WTC11 (cell line): Measurements from ENCODE around the gene FBLN5. TPM values are rescaled to one million over a fixed set of nuclear protein-coding genes. Genes with fewer than 3 reads are reported as not detected.

Source experiments
- ATAC-seq: fragments of 200-7000 bp; cut with Tn5 transposase; 2 replicates; pipeline ENCODE4 v1.10.0; 2021; ENCODE audit warnings: mild to moderate bottlenecking, moderate library complexity
- CTCF ChIA-PET: fragments of 300-600 bp; sonication (Branson Sonifier 250); formaldehyde crosslinking; loops from one replicate; lab custom pipeline; 2021; ENCODE audit warnings: antibody characterized with exemption; lab: Charles Lee
- POLR2A ChIA-PET: fragments of 350-600 bp; sonication (Branson Sonifier 250); formaldehyde crosslinking; loops from one replicate; lab custom pipeline; 2021; ENCODE audit warnings: antibody characterized with exemption; lab: Charles Lee
- DNase-seq: peaks from one replicate; pipeline ENCODE4 v3.0.0; 2021; ENCODE audit warnings: low spot score
- H3K27ac Mint-ChIP-seq: 2 replicates; pipeline ENCODE4 v1.8.0; 2021; ENCODE audit warnings: mixed read lengths
- H3K27me3 Mint-ChIP-seq: 2 replicates; pipeline ENCODE4 v1.8.0; 2021; ENCODE audit warnings: low read depth, mild to moderate bottlenecking, moderate library complexity, mixed read lengths
- H3K36me3 Mint-ChIP-seq: 2 replicates; pipeline ENCODE4 v1.8.0; 2021; ENCODE audit warnings: mixed read lengths
- H3K4me1 Mint-ChIP-seq: 2 replicates; pipeline ENCODE4 v1.8.0; 2022; ENCODE audit warnings: mixed read lengths
- H3K4me3 Mint-ChIP-seq: 2 replicates; pipeline ENCODE4 v1.8.0; 2021; ENCODE audit warnings: mild to moderate bottlenecking, moderate library complexity, mixed read lengths
- H3K9me3 Mint-ChIP-seq: 2 replicates; pipeline ENCODE4 v1.8.0; 2021; ENCODE audit warnings: mixed read lengths
- ATF1 ChIP-seq: sonication (generic); formaldehyde crosslinking; IDR thresholded peaks from 2 replicates; pipeline ENCODE4 v1.8.1; 2023; ENCODE audit warnings: mild to moderate bottlenecking, moderate library complexity, missing genetic modification reagents
- CREB1 ChIP-seq: sonication (generic); formaldehyde crosslinking; IDR thresholded peaks from 2 replicates; pipeline ENCODE4 v1.8.0; 2023; ENCODE audit warnings: mild to moderate bottlenecking, missing genetic modification reagents
- CREM ChIP-seq: sonication (generic); formaldehyde crosslinking; IDR thresholded peaks from 2 replicates; pipeline ENCODE4 v1.8.1; 2022; ENCODE audit warnings: mild to moderate bottlenecking, missing genetic modification reagents, moderate library complexity
- EMX1 ChIP-seq: fragments of 250-450 bp; sonication (Bioruptor Pico); IDR thresholded peaks from 2 replicates; pipeline ENCODE4 v1.8.0; 2021; ENCODE audit warnings: mild to moderate bottlenecking
- GABPB1 ChIP-seq: sonication (generic); formaldehyde crosslinking; IDR thresholded peaks from 2 replicates; pipeline ENCODE4 v1.8.1; 2023; ENCODE audit warnings: mild to moderate bottlenecking, missing genetic modification reagents
- GRHL2 ChIP-seq: fragments of 250-450 bp; sonication (Bioruptor Pico); IDR thresholded peaks from 2 replicates; pipeline ENCODE4 v1.8.0; 2022; ENCODE audit warnings: mild to moderate bottlenecking, moderate library complexity; ENCODE audit not compliant: insufficient replicate concordance, severe bottlenecking
- MYBL2 ChIP-seq: sonication (generic); formaldehyde crosslinking; IDR thresholded peaks from 2 replicates; pipeline ENCODE4 v1.8.1; 2023; ENCODE audit warnings: mild to moderate bottlenecking, moderate library complexity, missing genetic modification reagents
- NFATC4 ChIP-seq: fragments of 250-450 bp; sonication (Bioruptor Pico); IDR thresholded peaks from 2 replicates; pipeline ENCODE4 v1.9.0; 2021; ENCODE audit warnings: mild to moderate bottlenecking
- OVOL2 ChIP-seq: fragments of 250-450 bp; sonication (Bioruptor Pico); IDR thresholded peaks from 2 replicates; pipeline ENCODE4 v1.9.0; 2021; ENCODE audit warnings: mild to moderate bottlenecking, borderline replicate concordance
- RORB ChIP-seq: fragments of 250-450 bp; sonication (Bioruptor Pico); IDR thresholded peaks from 2 replicates; pipeline ENCODE4 v1.9.0; 2021; ENCODE audit warnings: mild to moderate bottlenecking
- SMAD4 ChIP-seq: sonication (generic); formaldehyde crosslinking; IDR thresholded peaks from 2 replicates; pipeline ENCODE4 v1.8.0; 2022; ENCODE audit warnings: mild to moderate bottlenecking, missing genetic modification reagents
- ZNF138 ChIP-seq: sonication (generic); formaldehyde crosslinking; conservative IDR thresholded peaks from 2 replicates; pipeline ENCODE4 v1.8.1; 2022; ENCODE audit warnings: mild to moderate bottlenecking, moderate library complexity, missing genetic modification reagents
- ZNF219 ChIP-seq: sonication (generic); formaldehyde crosslinking; IDR thresholded peaks from 2 replicates; pipeline ENCODE4 v1.8.0; 2023; ENCODE audit warnings: missing genetic modification reagents, mild to moderate bottlenecking, borderline replicate concordance
- ZNF232 ChIP-seq: sonication (generic); formaldehyde crosslinking; IDR thresholded peaks from 2 replicates; pipeline ENCODE4 v1.8.0; 2022; ENCODE audit warnings: mild to moderate bottlenecking, missing genetic modification reagents
- total RNA-seq: library from RNA; stranded (reverse); gene quantifications from 3 replicates; pipeline ENCODE4 v1.2.3, GENCODE V29; 2021
- TF ChIP-seq, protein P1 (sequence below): fragments of 250-450 bp; sonication (Bioruptor Pico); IDR thresholded peaks from 2 replicates; pipeline ENCODE4 v1.9.0; 2021; ENCODE audit warnings: mild to moderate bottlenecking
- TF ChIP-seq, protein P2 (sequence below): fragments of 250-450 bp; sonication (Bioruptor Pico); conservative IDR thresholded peaks from 2 replicates; pipeline ENCODE4 v1.9.0; 2021; ENCODE audit warnings: mild to moderate bottlenecking
- TF ChIP-seq, protein P3 (sequence below): sonication (generic); formaldehyde crosslinking; IDR thresholded peaks from 2 replicates; pipeline ENCODE4 v1.8.0; 2023; ENCODE audit warnings: missing genetic modification reagents
- TF ChIP-seq, protein P4 (sequence below): fragments of 250-450 bp; sonication (Bioruptor Pico); IDR thresholded peaks from 2 replicates; pipeline ENCODE4 v1.9.0; 2021; ENCODE audit warnings: mild to moderate bottlenecking
- TF ChIP-seq, protein P5 (sequence below): sonication (generic); formaldehyde crosslinking; IDR thresholded peaks from 2 replicates; pipeline ENCODE4 v1.8.0; 2023; ENCODE audit warnings: mild to moderate bottlenecking, missing genetic modification reagents
- TF ChIP-seq, protein P6 (sequence below): fragments of 250-450 bp; sonication (Bioruptor Pico); IDR thresholded peaks from 2 replicates; pipeline ENCODE4 v1.8.0; 2021; ENCODE audit warnings: mild to moderate bottlenecking
- TF ChIP-seq, protein P7 (sequence below): sonication (generic); formaldehyde crosslinking; IDR thresholded peaks from 2 replicates; pipeline ENCODE4 v1.8.0; 2022; ENCODE audit warnings: mild to moderate bottlenecking, missing genetic modification reagents
- TF ChIP-seq, protein P8 (sequence below): sonication (generic); formaldehyde crosslinking; IDR thresholded peaks from 2 replicates; pipeline ENCODE4 v1.8.0; 2022; ENCODE audit warnings: mild to moderate bottlenecking, missing genetic modification reagents

Gene FBLN5
- total RNA-seq, 1 experiment from 2014 or later: 4.0 TPM

DNA sequence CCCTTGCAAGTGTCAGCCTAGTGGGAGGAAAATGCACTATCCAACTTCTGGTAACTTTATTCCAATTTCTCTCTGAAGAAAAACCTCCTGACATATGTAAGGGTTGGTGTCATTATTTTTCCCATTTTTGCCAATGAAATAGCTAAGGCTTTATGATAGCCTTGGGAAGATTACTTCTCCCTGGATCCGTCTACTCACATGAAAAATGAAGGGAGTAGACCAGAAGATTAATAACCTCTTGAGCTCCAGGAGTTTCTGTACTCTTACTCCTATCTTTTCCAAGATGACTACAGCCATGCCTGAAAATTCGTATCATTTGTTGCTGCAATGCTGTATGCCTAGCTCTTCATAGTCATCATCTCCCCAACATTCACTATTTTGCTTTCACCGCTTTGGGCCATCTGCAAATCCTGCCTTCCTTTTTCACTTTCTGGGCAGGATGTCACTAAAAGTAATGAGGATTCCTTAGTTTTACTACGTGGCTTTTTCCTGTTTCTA is 98.9 kb downstream of the FBLN5 start:
- Mint-ChIP-seq H3K27me3 (no peaks in the 10 kb centered on the region; the same call in 1 of the 2 replicates), H3K27ac (no peak overlapping the region), H3K4me1 (peaks cover 5% of the 10 kb centered on the region; the same call in 1 of the 2 replicates), H3K4me3 (no peak overlapping the region), H3K36me3 (no peaks in the 10 kb centered on the region), H3K9me3 (no peaks in the 10 kb centered on the region)
- no peak for ATAC-seq
- TF ChIP-seq MYBL2 (CRISPR knock-in tag) (no peak), ZNF138 (no peak), SMAD4 (CRISPR knock-in tag) (no peak), GRHL2 (CRISPR knock-in tag) (no peak), ZNF232 (CRISPR knock-in tag) (no peak), OVOL2 (no peak), CREB1 (no peak)
- TF ChIP-seq, protein P1, sequence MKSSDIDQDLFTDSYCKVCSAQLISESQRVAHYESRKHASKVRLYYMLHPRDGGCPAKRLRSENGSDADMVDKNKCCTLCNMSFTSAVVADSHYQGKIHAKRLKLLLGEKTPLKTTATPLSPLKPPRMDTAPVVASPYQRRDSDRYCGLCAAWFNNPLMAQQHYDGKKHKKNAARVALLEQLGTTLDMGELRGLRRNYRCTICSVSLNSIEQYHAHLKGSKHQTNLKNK: no peak
- TF ChIP-seq, protein P2, sequence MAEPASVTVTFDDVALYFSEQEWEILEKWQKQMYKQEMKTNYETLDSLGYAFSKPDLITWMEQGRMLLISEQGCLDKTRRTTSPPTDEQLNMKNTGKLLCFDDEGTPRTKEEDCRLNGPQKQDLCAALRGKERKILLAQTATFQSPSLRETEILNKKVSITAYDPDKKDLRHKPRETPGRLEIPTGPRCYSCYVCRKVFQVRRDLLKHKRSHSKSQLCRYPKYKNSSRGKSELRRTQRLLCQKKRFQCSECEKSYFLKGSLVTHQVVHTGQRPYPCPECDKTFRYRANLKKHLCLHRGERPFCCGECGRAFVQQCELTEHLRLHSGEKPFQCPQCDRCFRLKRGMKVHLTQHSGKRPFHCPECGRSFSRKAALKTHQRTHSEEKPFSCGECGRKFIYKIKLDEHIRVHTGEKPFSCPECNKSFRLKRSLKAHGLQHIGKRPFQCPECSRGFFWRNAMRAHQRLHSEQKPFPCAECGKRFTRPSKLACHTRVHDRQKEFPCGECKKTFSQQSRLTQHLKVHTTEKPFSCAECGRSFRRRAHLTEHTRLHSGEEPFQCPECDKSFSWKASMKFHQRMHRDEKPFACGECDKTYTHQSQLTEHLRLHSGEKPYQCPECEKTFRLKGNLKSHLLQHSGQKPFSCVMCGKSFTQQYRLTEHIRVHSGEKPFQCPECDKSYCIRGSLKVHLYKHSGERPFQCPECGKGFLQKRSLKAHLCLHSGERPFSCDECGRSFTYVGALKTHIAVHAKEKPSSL (CRISPR knock-in tag): no peak
- TF ChIP-seq, protein P3, sequence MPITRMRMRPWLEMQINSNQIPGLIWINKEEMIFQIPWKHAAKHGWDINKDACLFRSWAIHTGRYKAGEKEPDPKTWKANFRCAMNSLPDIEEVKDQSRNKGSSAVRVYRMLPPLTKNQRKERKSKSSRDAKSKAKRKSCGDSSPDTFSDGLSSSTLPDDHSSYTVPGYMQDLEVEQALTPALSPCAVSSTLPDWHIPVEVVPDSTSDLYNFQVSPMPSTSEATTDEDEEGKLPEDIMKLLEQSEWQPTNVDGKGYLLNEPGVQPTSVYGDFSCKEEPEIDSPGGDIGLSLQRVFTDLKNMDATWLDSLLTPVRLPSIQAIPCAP: no peak
- TF ChIP-seq, protein P4, sequence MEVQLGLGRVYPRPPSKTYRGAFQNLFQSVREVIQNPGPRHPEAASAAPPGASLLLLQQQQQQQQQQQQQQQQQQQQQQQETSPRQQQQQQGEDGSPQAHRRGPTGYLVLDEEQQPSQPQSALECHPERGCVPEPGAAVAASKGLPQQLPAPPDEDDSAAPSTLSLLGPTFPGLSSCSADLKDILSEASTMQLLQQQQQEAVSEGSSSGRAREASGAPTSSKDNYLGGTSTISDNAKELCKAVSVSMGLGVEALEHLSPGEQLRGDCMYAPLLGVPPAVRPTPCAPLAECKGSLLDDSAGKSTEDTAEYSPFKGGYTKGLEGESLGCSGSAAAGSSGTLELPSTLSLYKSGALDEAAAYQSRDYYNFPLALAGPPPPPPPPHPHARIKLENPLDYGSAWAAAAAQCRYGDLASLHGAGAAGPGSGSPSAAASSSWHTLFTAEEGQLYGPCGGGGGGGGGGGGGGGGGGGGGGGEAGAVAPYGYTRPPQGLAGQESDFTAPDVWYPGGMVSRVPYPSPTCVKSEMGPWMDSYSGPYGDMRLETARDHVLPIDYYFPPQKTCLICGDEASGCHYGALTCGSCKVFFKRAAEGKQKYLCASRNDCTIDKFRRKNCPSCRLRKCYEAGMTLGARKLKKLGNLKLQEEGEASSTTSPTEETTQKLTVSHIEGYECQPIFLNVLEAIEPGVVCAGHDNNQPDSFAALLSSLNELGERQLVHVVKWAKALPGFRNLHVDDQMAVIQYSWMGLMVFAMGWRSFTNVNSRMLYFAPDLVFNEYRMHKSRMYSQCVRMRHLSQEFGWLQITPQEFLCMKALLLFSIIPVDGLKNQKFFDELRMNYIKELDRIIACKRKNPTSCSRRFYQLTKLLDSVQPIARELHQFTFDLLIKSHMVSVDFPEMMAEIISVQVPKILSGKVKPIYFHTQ (CRISPR knock-in tag): no peak
- ChIA-PET POLR2A (no interaction called here), CTCF (interaction anchor here (1.3 kb wide), 1 partner anchor 10 kb away, joined by 3 read pairs; no protein-coding TSS in a partner anchor)
- DNase-seq: no peak

DNA sequence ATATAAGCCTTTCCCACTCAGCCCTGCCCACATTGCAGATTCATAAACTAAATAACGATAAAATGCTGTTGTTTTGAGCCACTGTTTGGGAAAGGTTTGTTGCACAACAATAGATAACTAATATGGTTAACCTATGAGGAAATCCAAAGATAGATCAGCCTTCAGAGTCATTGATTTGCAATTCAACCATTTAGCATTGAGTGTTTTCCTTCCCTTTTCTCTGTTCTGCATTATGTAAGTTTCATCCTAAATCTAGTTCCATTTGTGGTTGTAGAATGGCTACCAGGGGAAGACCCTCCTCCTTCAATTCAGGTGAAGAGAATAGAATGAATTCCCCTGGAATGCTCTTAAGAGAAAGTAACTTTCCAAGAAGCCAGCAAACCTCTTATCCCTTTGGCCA is 99.8 kb downstream of the FBLN5 start:
- POLR2A ChIA-PET: no interaction called here
- Mint-ChIP-seq H3K9me3 (no peaks in the 10 kb centered on the region), H3K27ac (no peak overlapping the region), H3K27me3 (no peaks in the 10 kb centered on the region; the same call in 1 of the 2 replicates), H3K36me3 (no peaks in the 10 kb centered on the region), H3K4me3 (no peak overlapping the region), H3K4me1 (peaks cover 5% of the 10 kb centered on the region; the same call in 1 of the 2 replicates)
- CTCF ChIA-PET: interaction anchor here (1.3 kb wide), 1 partner anchor 11 kb away, joined by 3 read pairs; no protein-coding TSS in a partner anchor
- DNase-seq: no peak
- ATAC-seq: no peak
- TF ChIP-seq EMX1 (CRISPR knock-in tag) (no peak), ZNF138 (no peak), ATF1 (CRISPR knock-in tag) (no peak), ZNF232 (CRISPR knock-in tag) (no peak), RORB (CRISPR knock-in tag) (no peak), GABPB1 (CRISPR knock-in tag) (no peak), NFATC4 (CRISPR knock-in tag) (no peak), CREM (CRISPR knock-in tag) (no peak), ZNF219 (CRISPR knock-in tag) (no peak)
- TF ChIP-seq, protein P5, sequence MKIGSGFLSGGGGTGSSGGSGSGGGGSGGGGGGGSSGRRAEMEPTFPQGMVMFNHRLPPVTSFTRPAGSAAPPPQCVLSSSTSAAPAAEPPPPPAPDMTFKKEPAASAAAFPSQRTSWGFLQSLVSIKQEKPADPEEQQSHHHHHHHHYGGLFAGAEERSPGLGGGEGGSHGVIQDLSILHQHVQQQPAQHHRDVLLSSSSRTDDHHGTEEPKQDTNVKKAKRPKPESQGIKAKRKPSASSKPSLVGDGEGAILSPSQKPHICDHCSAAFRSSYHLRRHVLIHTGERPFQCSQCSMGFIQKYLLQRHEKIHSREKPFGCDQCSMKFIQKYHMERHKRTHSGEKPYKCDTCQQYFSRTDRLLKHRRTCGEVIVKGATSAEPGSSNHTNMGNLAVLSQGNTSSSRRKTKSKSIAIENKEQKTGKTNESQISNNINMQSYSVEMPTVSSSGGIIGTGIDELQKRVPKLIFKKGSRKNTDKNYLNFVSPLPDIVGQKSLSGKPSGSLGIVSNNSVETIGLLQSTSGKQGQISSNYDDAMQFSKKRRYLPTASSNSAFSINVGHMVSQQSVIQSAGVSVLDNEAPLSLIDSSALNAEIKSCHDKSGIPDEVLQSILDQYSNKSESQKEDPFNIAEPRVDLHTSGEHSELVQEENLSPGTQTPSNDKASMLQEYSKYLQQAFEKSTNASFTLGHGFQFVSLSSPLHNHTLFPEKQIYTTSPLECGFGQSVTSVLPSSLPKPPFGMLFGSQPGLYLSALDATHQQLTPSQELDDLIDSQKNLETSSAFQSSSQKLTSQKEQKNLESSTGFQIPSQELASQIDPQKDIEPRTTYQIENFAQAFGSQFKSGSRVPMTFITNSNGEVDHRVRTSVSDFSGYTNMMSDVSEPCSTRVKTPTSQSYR (CRISPR knock-in tag): no peak
- TF ChIP-seq, protein P6, sequence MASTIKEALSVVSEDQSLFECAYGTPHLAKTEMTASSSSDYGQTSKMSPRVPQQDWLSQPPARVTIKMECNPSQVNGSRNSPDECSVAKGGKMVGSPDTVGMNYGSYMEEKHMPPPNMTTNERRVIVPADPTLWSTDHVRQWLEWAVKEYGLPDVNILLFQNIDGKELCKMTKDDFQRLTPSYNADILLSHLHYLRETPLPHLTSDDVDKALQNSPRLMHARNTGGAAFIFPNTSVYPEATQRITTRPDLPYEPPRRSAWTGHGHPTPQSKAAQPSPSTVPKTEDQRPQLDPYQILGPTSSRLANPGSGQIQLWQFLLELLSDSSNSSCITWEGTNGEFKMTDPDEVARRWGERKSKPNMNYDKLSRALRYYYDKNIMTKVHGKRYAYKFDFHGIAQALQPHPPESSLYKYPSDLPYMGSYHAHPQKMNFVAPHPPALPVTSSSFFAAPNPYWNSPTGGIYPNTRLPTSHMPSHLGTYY: no peak
- TF ChIP-seq, protein P7, sequence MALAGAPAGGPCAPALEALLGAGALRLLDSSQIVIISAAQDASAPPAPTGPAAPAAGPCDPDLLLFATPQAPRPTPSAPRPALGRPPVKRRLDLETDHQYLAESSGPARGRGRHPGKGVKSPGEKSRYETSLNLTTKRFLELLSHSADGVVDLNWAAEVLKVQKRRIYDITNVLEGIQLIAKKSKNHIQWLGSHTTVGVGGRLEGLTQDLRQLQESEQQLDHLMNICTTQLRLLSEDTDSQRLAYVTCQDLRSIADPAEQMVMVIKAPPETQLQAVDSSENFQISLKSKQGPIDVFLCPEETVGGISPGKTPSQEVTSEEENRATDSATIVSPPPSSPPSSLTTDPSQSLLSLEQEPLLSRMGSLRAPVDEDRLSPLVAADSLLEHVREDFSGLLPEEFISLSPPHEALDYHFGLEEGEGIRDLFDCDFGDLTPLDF (CRISPR knock-in tag): no peak
- TF ChIP-seq, protein P8, sequence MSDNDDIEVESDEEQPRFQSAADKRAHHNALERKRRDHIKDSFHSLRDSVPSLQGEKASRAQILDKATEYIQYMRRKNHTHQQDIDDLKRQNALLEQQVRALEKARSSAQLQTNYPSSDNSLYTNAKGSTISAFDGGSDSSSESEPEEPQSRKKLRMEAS (CRISPR knock-in tag): no peak
